HG03175 (cell line): ENCODE measurements around the gene CHCHD6.

Experiments
- ATAC-seq: cut with Tn5 transposase; IDR thresholded peaks from one replicate; pipeline ENCODE4 v1.9.1; 2021; ENCODE audit warnings: mild to moderate bottlenecking, moderate library complexity; ENCODE audit not compliant: unreplicated experiment

The CHCHD6 gene

GRCh38 chr3:126854666-126855065, 150.6 kb downstream of the CHCHD6 start:
- ATAC-seq: no peak

DNA sequence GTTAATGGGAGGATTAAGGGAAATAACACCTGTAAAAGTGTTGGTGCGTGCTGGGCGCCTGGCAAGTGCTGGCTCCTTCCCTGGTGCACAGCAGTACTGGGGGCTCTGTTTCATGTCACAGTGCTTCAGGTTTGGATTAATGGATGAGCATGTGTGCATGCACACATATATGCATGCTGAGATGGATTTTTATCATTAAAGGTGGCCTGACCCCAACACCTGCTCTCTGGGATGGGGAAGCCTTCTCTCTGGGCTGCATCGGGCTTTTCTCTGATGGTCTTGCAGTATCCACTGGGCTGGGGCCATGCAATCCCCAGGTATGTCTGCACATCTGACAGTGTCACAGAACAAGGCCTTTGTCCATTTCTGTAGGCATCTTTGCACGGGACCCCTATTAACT, 151.3 kb downstream of the CHCHD6 start:
- ATAC-seq: no peak

GRCh38 chr3:126857928-126858327, 153.9 kb downstream of the CHCHD6 start:
- ATAC-seq: no peak

DNA sequence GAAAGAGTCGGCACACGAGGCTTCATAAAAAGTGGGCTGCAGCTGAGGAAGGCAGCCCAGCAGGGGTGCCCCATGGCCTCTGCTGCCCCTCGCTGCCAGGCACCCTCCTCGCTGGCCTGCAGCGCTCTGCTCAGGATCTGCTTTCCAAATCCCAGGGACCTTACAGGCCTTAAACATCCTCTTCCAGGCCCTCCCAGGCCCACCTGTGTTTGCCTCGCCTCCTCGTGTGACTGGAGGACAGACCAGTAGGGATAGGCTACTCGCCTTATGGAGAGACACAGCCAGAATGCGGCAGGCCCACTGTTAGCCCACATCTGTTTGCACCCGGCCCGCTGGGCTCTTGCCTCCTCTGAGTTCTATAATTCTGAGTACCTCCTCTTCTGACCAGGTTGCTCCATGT, 154.4 kb downstream of the CHCHD6 start:
- no peak for ATAC-seq

DNA sequence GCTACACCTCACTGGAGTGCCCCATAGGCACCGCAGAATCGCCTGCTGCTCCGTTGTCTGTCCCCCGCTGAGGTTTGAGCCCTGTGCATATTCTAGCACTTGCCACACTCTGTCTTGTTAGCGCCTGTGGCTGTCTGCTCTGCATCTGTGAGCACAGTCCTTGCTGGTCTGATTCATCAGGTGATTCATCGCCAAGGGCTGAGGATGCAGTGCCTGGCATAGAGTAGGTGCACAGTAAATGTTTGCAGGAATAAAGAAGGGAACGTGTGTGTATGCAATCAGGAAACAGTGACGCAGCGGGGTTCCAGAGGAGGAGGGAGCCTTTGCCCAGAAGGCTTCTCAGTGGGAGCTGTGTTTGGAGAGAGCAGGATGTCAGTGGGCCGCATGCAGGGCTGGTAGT, 154.8 kb downstream of the CHCHD6 start:
- ATAC-seq: no peak

DNA sequence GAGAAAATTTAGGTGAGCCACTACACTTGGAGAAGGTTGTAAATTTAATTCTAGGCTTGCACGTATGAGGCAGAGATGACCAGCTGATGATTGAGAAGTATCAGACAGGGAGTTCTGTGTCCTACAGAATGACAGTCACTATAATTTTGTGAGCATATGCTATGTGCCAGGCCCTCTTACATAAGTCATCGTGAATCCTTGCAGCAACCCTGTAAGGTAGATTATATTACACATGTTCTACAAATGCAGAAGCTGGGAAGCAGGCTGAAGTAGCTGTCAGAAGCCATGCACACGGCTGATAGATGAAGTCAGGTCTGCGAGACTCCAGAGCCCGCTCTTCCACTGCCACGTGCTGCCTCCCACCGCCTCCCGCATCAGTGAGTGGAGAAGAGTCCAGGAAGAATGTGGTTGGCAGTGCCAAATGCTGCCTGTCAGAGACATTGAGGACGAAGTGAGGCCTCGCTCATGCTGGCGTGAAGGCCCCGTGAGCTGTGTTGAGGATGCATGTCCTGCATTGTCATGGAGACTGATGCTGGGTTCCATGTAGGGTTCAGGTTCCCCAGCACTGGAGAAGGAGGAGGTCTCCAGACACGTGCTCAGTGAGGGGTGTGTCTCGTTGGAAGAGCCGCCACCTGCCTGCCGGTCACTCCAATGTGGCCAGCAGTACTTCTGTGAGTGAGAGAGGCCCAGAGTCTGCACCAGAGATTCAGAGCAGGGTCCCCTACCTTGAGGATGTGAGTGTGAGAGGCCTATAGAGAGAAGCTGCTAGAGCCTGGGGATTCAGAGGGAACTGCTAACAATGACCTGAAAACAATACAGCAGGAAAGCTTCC, 155.6 kb downstream of the CHCHD6 start:
- ATAC-seq: no peak

DNA sequence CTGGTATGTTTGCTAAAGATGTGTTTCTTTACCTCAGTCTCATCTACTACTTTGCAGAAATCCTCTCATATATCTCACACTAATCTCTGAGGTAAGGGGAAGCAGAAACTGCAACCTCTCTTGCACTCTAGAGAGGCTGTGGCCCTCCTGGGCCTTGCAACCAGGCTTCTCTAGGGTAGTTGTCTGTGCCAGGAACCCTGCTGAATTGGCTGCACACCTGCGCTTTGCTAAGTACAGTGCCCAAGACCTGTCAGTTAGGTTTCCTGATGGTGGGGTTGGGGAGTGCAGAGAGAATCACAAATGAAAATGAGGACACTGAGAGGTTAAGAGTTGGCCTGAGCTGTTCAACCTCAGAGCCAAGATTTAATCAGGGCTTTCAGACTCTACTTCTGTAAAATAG, 161.7 kb downstream of the CHCHD6 start:
- no peak for ATAC-seq

DNA sequence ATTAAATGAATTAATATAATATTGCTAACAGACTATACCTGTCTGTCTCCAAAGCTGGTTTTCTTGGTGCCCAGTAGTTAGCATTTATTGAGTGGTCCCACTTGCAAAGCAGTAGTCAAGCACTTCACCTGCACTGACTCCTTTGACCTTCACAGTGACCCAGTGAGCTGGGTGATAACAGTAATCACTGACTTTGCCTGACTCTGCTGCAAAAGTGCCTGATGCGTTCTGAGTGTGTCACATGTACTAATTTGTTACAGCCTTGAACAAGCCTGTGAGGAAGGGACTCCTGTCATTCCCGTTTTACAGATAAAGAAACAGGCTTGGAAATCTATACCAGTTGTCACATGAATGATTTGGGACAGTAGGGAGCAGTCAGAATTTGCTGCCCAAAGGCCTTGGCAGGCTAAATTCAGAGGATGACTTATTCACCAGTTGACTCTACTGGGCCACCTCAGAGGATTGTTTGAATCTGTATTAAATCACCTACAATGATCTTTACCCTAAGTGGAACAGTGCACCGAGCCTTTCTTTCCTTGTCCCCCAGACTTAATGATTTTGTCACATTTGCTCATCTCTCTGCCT, 162.2 kb downstream of the CHCHD6 start:
- no peak for ATAC-seq

DNA sequence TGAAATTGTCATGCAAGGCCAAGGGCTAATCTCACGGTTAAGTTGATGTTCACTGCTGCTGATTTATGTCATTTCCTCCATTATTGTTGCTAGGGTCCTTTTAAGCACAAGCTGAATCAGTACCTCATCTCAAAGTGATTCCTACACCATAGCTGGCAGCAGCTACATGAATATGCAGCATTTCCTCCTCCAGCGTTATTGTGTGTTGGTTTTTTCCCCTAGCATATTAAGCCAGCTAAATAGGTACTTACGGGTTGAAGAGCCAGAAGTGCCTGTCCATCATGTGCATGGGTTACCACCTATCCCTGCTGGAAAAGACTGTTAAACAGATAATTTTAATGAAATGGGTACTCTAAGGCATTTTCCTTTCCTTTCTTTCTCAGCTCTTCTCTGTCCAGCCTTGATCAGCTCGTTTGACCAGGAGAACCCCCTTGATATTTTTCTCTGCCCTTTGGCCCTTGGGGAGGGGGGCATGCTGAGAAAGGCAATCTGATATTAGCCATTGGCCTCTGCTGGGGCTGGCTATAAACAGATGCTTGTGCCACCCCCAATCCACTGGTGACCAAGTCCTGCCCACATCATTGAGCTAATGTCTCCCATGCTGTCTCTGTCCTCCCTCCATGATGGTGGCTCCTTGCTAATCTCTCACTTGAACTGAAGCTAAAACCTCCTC, 163.3 kb downstream of the CHCHD6 start:
- ATAC-seq: no peak

DNA sequence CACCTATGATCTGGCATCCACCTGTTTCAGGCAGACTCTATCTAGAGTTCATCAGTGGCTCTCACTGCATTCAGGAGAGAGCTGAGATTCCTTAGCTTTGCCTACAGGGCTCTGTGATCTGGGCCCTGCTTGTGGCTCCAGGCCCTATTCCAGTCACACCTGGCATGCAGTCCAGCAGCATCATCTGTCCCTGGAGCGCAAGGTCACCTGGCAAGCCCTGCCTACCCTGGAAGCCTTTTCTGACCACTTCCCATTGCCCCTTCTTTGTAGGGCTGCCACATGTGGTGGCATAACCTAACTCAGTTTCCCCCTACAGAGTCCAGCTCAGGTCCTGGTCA, 163.8 kb downstream of the CHCHD6 start:
- no peak for ATAC-seq

GRCh38 chr3:126870608-126871210, 166.7 kb downstream of the CHCHD6 start:
- ATAC-seq: no peak

GRCh38 chr3:126872701-126873342, 168.8 kb downstream of the CHCHD6 start:
- no peak for ATAC-seq

DNA sequence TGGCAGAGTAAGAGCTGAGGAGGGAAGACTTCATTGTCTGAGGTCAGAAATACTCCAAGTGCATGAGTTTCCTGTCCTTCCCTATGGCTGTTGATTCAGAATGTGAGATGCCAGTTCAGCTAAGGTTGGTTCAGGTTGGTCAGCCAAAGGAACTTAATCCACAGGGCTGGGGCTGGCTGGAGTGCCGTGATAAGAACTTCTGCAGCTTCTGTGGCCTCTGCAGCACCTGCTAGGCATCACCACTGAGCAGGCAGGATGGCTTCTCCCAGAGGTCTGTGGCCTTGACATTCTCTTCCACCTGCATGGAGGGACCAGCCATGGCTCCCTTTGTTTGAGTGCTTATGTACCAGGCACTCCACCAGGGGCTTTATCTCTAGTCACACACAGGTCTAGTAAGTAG, 169.4 kb downstream of the CHCHD6 start:
- ATAC-seq: no peak

DNA sequence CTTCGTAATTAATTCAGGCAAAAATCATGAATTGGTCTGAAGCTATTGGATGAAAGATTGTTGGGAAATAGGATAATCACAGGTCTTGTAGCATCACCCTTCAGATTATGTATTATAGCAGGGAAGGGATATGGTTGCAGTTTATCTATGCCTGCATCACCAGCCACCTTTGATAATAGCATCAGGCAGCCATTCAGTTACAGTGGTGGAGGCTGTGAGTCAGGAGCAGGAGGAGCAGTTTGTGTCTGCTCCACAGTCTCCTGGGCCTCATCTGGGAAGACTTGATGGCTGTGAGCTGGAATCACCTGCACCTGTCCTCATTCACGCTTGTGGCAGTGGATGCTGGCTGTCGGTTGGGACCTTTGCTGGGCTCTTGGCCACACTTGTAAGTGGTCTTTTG, 174.6 kb downstream of the CHCHD6 start:
- no peak for ATAC-seq

- ATAC-seq: no peak
Measured at GRCh38 chr3:126880901-126881300, 176.9 kb downstream of the CHCHD6 start.

DNA sequence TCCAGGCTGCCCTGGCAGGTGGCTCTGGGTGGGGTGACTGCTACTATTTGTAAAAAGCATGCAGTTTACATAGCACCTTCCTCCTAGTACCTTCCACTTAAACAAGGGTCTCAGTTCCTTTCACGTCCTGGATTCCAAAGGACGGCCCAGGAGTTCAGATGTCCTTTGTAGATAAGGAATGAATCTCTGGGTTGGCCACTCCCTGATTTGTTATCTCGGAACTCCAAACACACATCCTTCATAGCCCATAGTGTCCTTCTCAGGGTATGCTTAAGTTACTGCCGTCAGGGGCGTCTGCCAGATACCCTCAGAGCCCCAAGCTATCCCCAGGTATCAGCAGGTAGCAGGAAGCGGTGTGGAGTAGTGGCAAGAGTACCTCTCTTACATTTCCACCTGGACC, 177.8 kb downstream of the CHCHD6 start:
- no peak for ATAC-seq

GRCh38 chr3:126883241-126883640, 179.2 kb downstream of the CHCHD6 start:
- ATAC-seq: no peak

DNA sequence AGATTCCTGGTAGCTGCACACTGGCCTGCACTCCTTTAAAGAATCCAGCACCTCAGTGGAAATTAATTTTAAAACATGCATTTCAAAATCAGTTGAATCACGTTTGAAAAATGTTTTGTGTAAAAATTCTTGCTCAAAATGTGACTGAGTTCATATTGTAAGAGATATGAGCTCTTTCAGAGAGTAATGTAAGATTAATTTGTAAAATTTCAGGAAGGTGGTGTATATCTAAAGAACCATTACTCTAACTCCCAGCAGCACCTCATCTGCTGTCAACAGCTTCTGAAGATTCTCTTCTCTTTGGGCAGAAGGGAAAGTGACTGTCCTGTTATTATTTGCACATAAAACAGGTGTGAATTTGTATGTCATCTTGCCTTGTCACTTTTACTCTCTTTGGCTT, 181.4 kb downstream of the CHCHD6 start:
- ATAC-seq: no peak

GRCh38 chr3:126886217-126886616, 182.2 kb downstream of the CHCHD6 start:
- ATAC-seq: no peak

DNA sequence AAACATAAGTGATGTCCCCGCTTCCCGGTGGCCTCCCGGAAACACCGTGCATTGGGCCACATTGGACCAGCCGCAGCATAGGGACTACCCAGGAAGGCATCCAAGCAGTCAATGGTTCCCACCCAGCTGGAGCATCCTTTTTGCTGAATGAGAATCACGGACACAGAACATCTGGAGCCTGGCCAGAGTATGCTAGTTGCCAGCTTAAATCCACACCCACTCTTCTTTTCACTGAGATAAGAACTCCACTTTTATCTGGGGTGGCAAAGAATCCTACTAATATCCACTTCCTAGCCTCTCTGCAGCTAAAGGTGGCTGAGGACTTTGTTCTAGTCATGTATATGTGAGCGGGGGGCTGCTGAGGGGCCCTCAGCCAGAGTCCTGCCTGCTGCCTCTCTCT, 183.6 kb downstream of the CHCHD6 start:
- no peak for ATAC-seq

DNA sequence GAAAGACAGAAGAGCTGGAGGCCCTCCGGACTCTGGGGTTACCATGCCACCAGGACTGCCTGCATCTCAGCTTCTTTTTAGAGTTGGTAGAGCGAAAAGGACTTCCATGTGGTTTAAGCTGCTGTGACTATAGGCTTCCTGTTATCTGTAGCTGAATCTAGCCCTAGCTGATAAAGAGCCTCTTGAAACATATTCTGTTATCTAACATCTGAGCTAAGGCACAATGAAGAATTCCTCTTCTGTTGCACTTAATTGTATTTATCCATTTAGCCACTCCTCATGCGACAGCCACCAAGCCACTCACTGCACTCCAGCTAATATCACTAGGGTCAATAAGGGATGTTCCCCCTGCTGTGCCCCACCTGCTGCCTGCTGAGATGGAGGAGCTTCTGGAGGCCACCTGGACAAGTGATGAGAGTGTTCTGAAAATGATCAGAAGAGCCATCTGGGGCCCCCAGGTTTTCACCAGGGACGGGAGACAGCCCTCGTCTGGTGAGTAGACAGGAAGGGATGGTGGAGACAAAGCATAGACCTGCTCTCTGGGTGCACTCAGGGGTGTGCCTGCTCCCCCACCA, 184.2 kb downstream of the CHCHD6 start:
- no peak for ATAC-seq
